HEK293 (cell line): ENCODE data around the gene MYOM1.

Source experiments
- CTCF ChIP-seq: fragments of 450-650 bp; formaldehyde crosslinking; IDR thresholded peaks from 2 replicates; pipeline ENCODE4 v1.5.1; 2016; ENCODE audit warnings: missing biosample characterization, missing genetic modification characterization
- KLF1 ChIP-seq: fragments of 450-650 bp; formaldehyde crosslinking; IDR thresholded peaks from 2 replicates; pipeline ENCODE4 v1.5.1; 2016; ENCODE audit warnings: missing biosample characterization, missing genetic modification characterization
- TCF7L2 ChIP-seq: IDR thresholded peaks from 2 replicates; pipeline ENCODE4 v1.6.1; 2011; ENCODE audit warnings: low read depth, mild to moderate bottlenecking, inconsistent platforms, low read length, moderate library complexity, borderline replicate concordance
- ZNF174 ChIP-seq: fragments of 450-650 bp; formaldehyde crosslinking; IDR thresholded peaks from 2 replicates; pipeline ENCODE4 v1.5.0; 2017; ENCODE audit warnings: missing biosample characterization, mild to moderate bottlenecking, missing genetic modification characterization
- ZNF404 ChIP-seq: fragments of 450-650 bp; formaldehyde crosslinking; IDR thresholded peaks from 2 replicates; pipeline ENCODE4 v1.5.1; 2017; ENCODE audit warnings: missing biosample characterization, missing genetic modification characterization
- ZNF416 ChIP-seq: fragments of 450-650 bp; formaldehyde crosslinking; IDR thresholded peaks from 2 replicates; pipeline ENCODE4 v1.5.1; 2016; ENCODE audit warnings: missing biosample characterization, missing genetic modification characterization
- ZNF792 ChIP-seq: fragments of 450-650 bp; formaldehyde crosslinking; IDR thresholded peaks from 2 replicates; pipeline ENCODE4 v1.5.1; 2016; ENCODE audit warnings: missing biosample characterization, missing genetic modification characterization
- TF ChIP-seq, protein P1 (sequence below): sonication (generic); formaldehyde crosslinking; IDR thresholded peaks from 2 replicates; pipeline ENCODE4 v1.8.1; 2022; ENCODE audit warnings: mild to moderate bottlenecking, moderate library complexity, missing genetic modification reagents
- TF ChIP-seq, protein P2 (sequence below): fragments of 450-650 bp; formaldehyde crosslinking; IDR thresholded peaks from 2 replicates; pipeline ENCODE4 v1.5.1; 2017; ENCODE audit warnings: missing biosample characterization, missing genetic modification characterization
- TF ChIP-seq, protein P3 (sequence below): fragments of 450-650 bp; IDR thresholded peaks from 2 replicates; pipeline ENCODE4 v1.5.1; 2018; ENCODE audit warnings: missing biosample characterization, missing genetic modification characterization
- TF ChIP-seq, protein P4 (sequence below): IDR thresholded peaks from 2 replicates; pipeline ENCODE4 v1.6.1; 2011; ENCODE audit warnings: mild to moderate bottlenecking, low read depth, low read length, borderline replicate concordance
- TF ChIP-seq, protein P5 (sequence below): fragments of 450-650 bp; formaldehyde crosslinking; IDR thresholded peaks from 2 replicates; pipeline ENCODE4 v1.5.1; 2016; ENCODE audit warnings: missing biosample characterization, missing genetic modification characterization

DNA sequence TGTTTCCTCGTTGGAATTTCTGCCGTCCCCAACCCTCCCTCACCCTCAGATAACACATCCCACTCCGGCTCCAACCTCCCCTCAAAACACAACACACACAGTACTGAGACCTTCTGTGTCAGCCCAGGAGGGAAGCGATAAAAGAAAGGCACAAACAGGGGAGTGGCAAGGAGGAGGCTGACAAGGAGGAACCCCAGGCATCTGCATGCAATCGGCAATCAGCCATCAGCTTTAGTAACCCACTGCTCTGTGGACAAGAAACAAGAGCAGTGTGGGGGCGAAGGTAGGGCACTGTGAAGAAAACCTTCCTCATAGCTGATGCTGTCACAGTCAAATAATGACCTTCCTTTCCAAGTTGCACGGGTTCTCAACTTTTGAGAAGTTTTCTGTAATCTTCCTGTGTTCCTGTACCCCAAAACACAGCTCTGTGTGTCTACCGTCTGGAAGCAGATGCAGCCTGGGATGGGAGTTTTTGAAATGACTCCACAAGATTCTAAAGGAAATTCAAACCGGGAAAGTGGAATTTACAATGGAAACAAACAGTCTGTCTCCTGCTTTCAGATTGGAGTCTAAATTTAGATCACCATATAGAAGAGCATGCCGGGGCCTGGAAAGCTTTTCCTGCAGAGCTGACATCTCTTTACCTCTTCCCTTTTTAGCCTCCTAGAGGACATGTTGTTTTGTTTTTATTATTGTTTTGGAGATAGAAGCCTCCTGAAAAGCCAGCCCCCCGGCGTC is 190.4 kb downstream of the MYOM1 start:
- TF ChIP-seq, protein P1, sequence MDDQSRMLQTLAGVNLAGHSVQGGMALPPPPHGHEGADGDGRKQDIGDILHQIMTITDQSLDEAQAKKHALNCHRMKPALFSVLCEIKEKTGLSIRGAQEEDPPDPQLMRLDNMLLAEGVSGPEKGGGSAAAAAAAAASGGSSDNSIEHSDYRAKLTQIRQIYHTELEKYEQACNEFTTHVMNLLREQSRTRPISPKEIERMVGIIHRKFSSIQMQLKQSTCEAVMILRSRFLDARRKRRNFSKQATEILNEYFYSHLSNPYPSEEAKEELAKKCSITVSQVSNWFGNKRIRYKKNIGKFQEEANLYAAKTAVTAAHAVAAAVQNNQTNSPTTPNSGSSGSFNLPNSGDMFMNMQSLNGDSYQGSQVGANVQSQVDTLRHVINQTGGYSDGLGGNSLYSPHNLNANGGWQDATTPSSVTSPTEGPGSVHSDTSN (CRISPR knock-in tag): no peak
- TF ChIP-seq CTCF (tag by site-specific recombination) (no peak), TCF7L2 (no peak), ZNF174 (tag by site-specific recombination) (no peak), ZNF404 (tag by site-specific recombination) (no peak), ZNF416 (tag by site-specific recombination) (no peak), ZNF792 (tag by site-specific recombination) (no peak), KLF1 (tag by site-specific recombination) (no peak)
- TF ChIP-seq, protein P2, sequence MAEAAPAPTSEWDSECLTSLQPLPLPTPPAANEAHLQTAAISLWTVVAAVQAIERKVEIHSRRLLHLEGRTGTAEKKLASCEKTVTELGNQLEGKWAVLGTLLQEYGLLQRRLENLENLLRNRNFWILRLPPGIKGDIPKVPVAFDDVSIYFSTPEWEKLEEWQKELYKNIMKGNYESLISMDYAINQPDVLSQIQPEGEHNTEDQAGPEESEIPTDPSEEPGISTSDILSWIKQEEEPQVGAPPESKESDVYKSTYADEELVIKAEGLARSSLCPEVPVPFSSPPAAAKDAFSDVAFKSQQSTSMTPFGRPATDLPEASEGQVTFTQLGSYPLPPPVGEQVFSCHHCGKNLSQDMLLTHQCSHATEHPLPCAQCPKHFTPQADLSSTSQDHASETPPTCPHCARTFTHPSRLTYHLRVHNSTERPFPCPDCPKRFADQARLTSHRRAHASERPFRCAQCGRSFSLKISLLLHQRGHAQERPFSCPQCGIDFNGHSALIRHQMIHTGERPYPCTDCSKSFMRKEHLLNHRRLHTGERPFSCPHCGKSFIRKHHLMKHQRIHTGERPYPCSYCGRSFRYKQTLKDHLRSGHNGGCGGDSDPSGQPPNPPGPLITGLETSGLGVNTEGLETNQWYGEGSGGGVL (tag by site-specific recombination): no peak
- TF ChIP-seq, protein P3, sequence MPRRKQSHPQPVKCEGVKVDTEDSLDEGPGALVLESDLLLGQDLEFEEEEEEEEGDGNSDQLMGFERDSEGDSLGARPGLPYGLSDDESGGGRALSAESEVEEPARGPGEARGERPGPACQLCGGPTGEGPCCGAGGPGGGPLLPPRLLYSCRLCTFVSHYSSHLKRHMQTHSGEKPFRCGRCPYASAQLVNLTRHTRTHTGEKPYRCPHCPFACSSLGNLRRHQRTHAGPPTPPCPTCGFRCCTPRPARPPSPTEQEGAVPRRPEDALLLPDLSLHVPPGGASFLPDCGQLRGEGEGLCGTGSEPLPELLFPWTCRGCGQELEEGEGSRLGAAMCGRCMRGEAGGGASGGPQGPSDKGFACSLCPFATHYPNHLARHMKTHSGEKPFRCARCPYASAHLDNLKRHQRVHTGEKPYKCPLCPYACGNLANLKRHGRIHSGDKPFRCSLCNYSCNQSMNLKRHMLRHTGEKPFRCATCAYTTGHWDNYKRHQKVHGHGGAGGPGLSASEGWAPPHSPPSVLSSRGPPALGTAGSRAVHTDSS (tag by site-specific recombination): no peak
- TF ChIP-seq, protein P4, sequence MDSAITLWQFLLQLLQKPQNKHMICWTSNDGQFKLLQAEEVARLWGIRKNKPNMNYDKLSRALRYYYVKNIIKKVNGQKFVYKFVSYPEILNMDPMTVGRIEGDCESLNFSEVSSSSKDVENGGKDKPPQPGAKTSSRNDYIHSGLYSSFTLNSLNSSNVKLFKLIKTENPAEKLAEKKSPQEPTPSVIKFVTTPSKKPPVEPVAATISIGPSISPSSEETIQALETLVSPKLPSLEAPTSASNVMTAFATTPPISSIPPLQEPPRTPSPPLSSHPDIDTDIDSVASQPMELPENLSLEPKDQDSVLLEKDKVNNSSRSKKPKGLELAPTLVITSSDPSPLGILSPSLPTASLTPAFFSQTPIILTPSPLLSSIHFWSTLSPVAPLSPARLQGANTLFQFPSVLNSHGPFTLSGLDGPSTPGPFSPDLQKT: no peak
- TF ChIP-seq, protein P5, sequence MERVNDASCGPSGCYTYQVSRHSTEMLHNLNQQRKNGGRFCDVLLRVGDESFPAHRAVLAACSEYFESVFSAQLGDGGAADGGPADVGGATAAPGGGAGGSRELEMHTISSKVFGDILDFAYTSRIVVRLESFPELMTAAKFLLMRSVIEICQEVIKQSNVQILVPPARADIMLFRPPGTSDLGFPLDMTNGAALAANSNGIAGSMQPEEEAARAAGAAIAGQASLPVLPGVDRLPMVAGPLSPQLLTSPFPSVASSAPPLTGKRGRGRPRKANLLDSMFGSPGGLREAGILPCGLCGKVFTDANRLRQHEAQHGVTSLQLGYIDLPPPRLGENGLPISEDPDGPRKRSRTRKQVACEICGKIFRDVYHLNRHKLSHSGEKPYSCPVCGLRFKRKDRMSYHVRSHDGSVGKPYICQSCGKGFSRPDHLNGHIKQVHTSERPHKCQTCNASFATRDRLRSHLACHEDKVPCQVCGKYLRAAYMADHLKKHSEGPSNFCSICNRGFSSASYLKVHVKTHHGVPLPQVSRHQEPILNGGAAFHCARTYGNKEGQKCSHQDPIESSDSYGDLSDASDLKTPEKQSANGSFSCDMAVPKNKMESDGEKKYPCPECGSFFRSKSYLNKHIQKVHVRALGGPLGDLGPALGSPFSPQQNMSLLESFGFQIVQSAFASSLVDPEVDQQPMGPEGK: no peak
